Measurements from ENCODE around the gene CARD11.
A peak's percentile ranks its signal among the peaks of the same experiment; 100 is the strongest.

Gene CARD11

GRCh38 chr7:2896131-2896530 lies 147.5 kb downstream of the CARD11 start:
- DNase-seq, result no peak

DNA sequence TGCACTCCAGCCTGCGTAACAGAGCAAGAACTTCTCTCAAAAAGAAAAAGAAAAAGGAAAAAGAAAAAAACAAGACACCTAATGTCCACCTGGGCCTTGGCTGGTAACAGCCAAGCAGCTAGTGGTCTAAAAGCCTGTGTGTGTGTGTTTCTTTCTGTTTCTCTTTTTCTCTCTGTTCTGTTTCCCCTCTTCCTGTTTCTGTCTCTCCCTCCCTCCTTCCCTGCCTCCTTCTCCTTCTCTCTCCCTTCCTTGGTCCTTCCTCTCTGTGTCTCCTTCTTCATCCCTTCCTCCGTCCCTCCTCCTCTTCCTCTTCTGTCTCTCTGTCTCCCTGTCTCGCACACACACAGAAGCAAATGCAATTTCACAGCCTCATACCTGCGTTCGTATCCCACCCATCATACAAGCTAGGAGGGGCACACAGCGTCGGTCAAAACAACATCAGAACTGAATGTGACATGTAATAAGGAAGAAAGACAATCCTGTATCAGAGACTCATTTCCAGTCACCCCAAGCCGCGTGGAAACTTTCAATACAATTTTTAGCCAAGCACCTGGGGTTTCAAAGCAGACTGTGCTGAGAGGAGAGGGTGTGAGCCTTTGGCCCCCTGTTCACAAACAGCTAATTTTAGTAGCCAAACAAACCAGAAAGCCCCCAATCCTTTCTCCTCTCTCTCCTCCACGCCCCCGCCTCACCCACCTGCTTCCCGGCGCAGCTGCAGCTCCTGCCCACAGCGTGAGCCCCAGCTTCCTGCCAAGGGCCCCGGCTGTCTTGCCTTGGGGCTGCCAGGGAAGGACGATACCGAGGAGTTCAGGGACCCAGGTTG lies 149.3 kb downstream of the CARD11 start:
- peak; percentile 39 to 49 for DNase-seq

DNA sequence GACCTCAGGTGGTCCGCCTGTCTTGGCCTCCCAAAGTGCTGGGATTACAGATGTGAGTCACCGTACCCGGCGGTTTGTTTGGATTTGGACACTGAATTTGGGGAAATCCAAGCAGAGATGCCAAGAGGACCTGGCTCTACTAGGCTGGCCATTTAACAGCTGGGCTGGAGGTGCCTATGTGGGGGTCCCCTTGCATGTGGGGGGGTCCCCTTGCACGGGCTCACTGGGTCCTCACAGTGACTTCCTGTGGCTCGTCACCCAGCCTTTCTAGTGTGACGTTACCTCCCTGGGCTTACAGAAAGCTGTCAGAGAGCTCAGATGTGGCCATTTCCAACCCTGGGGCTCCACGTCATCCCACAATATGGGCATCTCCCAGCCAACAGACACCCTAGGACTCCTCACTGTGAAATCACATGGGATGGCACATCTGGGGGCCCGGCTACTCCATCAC lies 150.2 kb downstream of the CARD11 start:
- DNase-seq, result no peak

GRCh38 chr7:2892549-2892948 lies 151.1 kb downstream of the CARD11 start:
- no peak for DNase-seq

DNA sequence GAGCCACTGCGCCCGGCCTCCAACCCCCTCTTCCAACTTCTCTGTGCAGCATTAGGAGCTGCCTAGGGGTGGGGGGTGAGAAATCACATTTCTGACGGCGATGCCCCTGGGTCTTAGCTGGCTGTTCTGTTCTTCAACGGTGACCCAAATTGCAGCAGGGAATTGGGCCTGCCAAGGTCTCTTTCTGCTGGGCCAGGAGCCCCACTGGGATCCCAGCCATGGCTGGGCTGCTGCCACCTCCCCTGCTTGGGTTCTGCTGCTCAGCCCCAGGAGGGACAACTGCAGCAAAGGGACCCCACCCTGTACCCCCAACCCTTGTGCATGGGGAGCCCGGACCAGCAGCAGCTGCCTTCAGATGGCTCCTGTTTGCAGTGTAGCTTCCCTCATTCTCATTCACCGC lies 155.9 kb downstream of the CARD11 start:
- DNase-seq, result no peak

- DNase-seq, result peak; percentile 45 to 48
Observed at GRCh38 chr7:2886900-2887299, 156.8 kb downstream of the CARD11 start.

GRCh38 chr7:2886391-2886790 lies 157.3 kb downstream of the CARD11 start:
- no peak for DNase-seq

DNA sequence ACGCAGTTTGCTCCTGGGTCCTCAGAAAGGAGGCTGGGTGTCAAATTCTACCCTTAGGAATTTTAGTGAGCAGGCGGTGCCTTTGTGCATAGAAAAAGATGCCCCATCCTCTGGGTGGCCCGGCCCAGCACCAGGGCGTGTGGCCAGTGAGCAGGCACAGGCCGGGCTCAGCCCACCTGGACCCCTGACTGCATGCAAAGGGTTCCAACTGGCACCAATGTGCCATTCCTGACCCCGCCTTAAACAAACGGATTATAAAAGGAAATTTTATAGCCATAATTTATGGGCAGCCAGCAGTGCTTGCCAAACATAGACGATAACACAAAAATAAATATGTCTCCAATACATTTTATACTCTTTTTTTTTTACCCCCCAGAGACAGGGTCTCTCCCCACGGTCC lies 159.5 kb downstream of the CARD11 start:
- DNase-seq, result no peak

DNA sequence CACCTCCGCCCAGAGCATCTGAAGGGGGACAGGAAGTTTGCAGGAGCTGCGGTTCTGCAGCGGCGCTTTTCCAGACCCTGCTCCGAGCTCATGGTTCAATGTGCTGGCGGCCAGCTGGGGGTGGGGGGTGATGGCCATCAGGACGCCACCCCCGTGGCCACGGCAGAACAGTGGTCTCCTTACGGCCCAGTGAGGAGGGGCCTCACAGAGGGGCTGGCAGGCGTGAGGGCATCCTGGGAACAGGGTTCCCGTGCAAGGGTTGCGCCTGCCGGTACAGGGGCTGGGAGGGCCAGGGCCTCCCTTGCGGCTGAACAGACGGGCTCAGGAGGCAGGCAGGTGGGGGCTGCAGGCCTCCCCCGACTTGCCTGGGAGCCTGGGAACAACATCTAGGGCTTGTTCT lies 160.6 kb downstream of the CARD11 start:
- DNase-seq, result no peak

DNA sequence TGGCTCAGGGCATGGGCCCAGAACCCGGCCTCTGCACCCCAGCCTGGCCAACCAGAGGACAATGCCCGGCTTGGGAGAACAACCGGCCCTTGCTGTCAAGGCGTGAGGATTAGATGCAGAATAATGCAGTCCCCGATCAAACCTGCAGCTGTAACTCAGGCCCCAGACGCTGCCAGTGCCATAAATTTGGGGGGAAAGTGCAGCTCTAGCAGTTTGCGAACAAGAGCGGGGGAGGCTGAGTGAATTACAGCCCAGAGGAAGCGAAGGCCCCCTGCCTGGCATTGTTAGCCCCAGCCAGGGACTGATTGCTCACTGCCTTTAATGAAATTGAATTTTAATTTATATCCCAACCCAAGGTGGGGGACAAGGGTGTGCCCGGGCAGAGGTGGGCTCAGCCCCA lies 161.6 kb downstream of the CARD11 start:
- DNase-seq, result no peak

DNA sequence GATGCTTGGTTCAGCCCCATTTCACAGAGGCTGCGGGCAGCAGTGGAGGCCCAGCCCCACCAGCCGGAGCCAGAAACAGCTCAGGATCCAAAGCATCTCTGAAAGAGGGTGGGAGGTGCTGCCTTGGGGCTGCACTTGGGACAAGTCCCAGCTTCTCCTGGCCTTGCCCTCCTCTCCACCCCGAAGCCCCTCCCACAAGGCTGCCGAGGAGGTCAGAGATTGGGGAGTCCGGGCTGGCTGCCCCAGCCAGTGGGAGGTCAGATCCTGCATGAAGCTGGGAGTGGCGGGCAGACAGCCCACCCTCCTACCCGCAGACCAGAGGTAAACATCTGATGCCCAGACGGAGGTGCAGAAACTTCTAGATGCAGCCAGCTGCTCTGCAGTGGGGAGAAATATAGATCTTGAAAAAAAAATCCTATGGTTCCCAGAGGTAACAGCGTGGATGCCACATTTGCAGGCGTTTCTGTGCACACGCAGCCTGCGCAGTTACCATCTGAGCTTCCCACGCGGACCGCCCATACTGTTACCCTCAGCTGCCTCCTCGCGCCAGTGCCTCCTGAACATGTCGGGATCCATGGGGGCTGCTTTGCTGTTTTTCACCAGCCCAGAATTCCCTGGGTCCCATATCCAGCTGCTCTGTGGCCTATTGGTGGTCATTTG lies 162.7 kb downstream of the CARD11 start:
- DNase-seq, result no peak

GRCh38 chr7:2880051-2880450 lies 163.6 kb downstream of the CARD11 start:
- no peak for DNase-seq

DNA sequence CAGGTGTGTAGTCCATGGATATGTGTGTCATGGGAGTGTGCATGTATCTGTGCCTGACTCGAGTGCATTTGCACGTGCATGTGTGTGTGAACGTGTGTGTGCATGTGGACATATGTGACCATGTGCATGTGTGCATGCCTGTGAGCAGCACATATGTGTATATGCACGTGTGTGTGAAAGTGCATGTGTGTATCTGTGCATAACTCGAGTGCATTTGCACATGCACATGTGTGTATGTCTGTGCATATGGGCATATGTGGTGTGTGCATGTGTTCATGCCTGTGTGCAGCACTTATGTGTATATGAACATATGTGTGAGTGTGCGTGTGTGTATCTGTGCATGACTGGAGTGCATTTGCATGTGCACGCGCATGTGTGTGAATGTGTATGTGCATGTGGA lies 164.3 kb downstream of the CARD11 start:
- DNase-seq, result no peak

DNA sequence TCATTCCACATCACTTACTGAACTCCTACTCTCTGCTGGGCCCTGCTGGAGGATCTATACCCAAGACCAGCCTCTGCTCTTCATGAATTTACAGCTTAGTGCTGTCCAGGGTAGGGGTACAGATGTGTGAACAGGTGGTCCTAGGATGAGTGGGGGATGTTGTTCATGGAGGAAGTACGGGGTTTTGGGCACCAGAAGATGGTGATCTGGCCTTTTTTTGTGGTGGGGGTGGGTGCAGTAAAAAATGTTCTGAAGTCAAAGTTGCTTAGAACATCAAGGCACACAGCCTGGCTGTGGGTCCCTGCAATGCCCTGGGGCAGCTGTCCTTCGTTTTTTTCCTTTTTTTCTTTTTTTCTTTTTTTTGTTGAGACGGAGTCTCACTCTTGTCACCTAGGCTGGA lies 165.4 kb downstream of the CARD11 start:
- DNase-seq, result no peak

- DNase-seq, result no peak
Observed at GRCh38 chr7:2876031-2876731, 167.5 kb downstream of the CARD11 start.

- DNase-seq, result no peak
Observed at GRCh38 chr7:2873686-2874551, 169.7 kb downstream of the CARD11 start.

GRCh38 chr7:2873146-2873545 lies 170.5 kb downstream of the CARD11 start:
- DNase-seq, result no peak

- DNase-seq, result no peak
Observed at GRCh38 chr7:2872296-2872874, 171.3 kb downstream of the CARD11 start.

- peak; percentile 28 to 37 for DNase-seq
Observed at GRCh38 chr7:2870471-2870931, 173.2 kb downstream of the CARD11 start.

- no peak for DNase-seq
Observed at GRCh38 chr7:2869981-2870380, 173.7 kb downstream of the CARD11 start.

- no peak for DNase-seq
Observed at GRCh38 chr7:2866601-2867000, 177.1 kb downstream of the CARD11 start.

- DNase-seq, result peak; percentile 64 to 78
Observed at GRCh38 chr7:2864999-2865670, 178.5 kb downstream of the CARD11 start.
